NCI-H748 treated with DMSO at 0.1 percent for 48 hours (cell line): ENCODE data around the gene FAM81B.
"Not testable (repeated sequence)": the region's sequence is repeated elsewhere in the genome, so short reads cannot be mapped to it uniquely, and the experiment has no call there.

Experiments
- DNase-seq: peaks from one replicate; lab custom pipeline; 2025; lab: John Stamatoyannopoulos, UW

Gene FAM81B, protein sequence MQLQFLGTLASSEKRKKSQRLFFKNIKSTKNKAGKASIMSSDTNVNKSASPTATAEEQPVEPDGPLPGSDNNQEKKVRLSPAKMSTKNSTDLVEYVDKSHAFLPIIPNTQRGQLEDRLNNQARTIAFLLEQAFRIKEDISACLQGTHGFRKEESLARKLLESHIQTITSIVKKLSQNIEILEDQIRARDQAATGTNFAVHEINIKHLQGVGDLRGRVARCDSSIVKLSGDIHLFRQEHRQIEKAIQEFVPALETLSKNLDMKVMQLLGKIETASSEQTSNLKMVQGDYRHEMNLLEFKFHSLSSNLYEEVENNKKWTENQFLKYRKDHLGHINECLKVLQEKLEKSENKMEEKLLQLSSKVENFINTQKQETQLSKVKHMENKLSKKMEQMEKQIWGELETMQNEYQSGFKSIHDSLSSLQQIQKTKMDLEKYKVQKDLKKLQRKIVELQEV

DNA sequence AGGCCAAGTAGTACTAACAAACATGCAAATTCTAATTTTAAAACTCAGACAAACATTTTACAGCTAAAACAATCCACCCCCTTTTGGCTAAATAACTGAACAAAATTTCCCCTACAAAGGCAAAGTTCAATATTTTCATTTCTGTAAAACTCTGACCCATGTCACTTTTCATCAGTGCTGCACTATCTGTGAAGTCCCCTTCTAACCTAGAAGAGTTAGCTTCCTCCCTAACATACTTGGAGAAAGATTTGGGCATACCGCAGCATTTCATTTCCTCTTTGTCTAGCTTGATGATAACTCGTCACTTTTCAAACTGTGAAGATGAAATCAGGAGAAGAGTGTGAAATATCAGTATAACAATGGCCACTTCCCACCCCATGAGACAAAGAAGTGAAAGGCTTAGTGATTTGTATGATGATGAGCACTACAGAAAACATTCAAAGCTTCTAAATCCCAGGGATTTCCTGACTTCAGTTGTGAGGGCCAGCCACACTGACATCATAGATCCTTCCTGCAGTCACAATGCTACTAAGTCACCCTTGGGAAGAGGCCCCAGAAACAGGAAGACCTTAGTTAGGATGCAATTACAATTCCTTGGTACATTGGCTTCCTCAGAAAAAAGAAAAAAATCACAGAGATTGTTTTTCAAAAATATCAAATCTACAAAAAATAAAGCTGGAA, at the start of gene FAM81B:
Gene FAM81B, plus strand, starts transcription at position 555 of the 681 bp plus-strand sequence. Its CDS starts 24 bp downstream, at position 579.
- no peak for DNase-seq

DNA sequence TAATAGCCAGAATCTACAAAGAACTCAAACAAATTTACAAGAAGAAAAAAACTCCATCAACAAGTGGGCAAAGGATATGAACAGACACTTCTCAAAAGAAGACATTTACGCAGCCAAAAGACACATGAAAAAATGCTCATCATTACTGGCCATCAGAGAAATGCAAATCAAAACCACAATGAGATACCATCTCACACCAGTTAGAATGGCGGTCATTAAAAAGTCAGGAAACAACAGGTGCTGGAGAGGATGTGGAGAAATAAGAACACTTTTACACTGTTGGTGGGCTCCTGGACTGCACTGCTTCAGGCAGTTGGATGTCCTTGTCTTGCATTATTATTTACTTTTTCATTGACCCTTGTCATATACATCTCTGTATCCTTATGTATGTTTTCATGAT, 49.7 kb upstream of the FAM81B start:
- DNase-seq = not testable (repeated sequence)

DNA sequence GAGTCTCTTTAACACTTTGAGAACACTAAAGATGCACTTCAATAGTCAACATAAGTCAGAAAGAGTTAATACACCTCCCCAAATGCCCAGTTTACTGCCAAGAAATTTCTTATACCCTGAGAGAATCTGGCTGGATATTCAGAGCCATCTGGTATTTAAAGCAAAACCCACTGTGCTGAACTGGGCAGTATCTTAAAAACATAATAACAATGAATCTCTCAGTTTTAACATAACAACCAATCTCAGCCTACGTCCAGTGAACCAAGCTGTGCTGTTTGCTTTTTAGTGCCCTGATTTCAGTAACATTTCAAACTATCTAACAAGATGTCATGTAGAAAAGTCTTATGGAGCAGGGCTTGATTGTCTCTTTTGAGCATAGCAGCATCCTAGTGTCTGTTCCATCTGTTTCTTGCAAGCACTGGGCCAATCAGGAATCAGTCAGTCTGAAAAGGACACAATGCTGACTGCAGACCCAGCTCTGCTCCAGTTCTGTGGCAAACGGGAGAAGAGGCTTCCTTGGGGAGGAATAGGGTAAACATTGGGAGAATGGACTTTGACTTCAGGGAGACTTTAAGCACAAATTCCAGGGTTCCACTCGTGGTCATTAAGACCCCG, 43.6 kb upstream of the FAM81B start:
- no peak for DNase-seq

DNA sequence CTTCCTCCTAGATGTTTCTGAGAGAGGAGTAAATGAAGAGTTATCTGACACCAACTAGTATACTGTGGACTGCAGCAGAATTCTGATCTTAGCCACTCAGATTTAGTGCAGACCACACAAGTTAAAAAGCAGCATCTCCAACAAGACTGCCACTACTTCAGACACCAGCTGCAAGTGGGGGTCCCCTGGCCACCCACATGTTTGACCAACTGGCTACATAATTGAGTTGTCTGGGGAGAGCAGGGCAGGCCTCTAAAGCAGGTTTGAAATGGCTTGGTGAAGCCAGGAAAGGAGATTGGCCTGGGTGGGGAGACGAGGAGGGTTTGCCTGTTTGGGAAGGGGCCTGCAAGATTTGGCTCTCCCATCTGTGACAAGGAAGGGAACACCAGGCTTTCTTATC, 40.5 kb upstream of the FAM81B start:
- DNase-seq = no peak

DNA sequence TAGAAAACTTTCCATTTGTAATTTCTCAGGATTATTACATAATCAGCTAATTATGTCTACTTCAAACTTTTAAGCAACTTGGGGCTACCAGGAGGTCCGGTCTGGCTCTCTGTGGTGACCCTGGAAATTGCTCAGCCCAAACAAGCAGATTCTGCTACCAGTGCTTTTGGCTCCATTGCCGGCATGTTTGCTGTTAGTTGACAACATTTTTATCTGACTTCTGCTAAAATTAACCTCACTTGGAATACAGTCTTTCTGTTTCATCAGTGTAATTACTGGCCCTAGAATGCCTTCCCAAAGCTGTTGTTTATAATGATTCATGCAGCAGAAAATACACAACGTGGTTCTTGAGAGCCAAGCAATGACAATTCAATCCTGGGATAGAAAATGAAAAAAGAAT, 38.5 kb upstream of the FAM81B start:
- no peak for DNase-seq

DNA sequence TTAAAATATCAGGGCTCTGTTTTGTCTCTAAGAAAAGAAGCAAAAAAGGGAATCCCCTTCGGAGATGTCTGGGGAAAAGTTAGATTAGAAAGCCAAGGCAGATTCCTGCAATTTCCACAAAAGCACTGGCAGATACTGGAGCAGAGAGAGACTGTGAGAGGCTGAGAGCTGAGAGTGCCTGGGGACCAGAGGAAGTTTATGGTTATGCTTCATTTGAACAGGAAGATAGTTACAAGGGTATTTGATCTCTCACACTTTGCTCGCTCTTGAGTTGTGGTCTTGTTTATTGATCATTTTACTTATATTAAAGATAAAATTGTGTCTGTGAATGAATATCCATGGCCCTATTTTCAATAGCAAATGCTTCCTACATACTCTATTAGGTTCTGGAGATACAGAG, 32.8 kb upstream of the FAM81B start:
- no peak for DNase-seq

DNA sequence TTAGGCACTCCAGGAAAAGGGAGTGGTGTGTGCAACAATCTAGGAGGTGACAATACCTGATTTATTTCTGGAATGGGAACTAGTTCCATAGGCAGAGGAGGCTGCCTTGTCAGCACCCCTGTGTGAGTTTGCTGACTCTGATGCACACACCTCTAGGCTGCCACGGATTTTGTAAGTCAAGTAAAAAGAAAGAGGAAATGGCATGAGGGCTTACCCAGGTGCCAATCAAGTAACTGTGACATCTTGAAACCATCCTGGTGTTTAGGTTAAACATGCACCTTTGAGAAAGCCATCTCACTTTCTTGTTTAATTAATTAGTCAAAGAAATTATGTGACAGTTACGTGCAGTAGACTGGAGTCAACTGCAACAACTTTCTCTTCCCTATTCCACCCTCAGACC, 32.3 kb upstream of the FAM81B start:
- DNase-seq = no peak

DNA sequence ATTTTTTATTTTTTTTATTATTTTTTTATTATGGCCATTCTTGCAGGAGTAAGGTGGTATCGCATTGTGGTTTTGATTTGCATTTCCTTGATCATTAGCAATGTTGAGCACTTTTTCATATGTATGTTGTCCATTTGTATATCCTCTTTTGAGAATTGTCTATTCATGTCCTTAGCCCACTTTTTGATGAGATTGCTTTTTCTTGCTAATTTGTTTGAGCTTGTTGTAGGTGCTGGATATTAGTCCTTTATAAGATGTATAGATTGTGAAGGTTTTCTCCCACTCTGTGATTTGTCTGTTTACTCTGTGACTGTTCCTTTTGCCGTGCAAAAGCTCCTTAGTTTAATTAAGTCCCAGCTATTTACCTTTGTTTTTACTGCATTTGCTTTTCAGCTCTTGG, 30.5 kb upstream of the FAM81B start:
- not testable (repeated sequence) for DNase-seq

DNA sequence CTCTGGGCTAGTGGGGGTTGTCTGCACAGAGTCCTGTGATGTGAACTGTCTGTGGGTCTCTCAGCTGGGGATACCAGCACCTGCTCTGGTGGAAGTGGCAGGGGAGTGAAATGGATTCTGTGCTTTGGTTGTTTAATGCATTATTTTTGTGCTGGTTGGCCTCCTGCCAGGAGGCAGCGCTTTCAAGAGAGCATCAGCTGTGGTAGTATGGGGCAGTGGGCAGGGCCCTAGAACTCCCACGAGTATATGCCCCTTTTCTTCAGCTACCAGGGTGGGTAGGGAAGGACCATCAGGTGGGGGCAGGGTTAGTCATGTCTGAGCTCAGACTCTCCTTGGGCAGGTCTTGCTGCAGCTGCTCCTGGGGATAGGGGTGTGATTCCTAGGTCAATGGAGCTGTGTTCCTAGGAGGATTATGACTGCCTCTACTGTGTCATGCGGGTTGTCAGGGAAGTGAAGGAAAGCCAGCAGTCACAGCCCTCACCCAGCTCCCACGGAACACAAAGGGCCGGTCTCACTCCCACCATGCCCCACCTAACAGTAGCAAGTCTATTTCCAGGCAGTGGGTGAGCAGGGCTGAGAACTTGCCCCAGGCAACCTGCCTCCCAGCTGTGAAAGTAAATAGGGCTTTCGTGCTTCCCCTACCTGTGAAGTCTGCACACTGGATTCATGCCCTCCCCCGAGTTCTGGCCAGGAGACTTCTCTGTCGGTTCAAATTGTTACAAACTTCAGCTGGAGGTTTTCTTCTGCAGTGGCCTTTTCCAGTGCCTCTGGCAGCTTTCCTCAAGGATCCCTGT, 25.7 kb upstream of the FAM81B start:
- no peak for DNase-seq

DNA sequence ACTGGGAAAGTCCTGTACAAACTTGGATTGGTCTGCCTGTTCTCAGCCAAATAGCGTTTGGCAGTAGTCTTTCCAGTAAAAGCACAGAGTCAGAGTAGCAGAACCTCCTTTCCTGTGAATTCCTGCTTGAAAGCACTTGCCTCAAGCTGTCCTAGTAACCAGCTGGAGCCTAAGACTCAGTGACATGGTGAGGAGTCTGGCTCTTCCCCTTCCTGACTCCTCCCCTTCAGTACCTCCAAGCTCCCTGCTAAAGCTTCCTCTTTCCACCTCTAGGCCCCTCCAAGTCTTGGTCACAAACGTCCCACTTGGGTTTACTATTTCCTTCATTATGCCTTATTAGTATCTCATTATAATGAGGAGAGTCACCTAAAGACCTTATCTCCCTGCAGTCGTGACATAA, 21.4 kb upstream of the FAM81B start:
- DNase-seq = no peak

DNA sequence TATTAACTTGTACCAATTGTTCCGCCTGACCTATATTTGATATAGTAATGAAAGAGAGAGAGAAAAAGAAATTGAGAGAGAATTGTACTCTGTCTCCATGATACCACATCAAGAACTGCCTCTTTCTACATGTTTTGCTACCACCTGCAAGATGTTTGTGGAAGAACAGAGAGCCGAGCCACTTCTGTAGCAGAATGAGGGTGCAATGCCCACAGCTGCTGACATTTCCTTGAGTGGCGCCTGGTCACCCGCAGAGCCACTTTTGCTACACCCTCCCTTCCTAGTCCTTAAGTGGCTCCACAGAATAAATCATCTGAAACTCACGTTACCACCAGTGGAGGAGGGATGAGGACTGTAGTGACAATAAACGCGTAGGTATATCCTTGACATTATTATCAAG, 17.1 kb upstream of the FAM81B start:
- no peak for DNase-seq

DNA sequence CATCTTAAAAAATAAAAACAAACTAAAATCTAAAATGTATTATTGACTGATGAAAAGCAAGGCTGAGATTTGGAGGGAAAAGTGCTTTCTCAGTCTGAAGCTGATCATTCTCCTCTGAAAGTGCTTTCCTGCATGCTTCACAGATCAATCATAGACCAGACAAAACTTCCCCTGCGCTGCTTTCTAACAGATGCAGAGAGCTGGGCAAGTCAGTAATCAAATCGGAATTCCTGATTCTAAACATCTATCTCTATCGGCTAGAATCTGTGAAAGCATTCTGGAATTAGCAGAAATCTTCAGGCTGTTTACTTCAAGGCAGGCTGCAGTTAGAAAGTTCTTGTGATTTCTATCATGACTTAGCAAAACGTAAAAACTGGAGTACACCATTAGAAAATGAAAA, 15.6 kb upstream of the FAM81B start:
- no peak for DNase-seq

DNA sequence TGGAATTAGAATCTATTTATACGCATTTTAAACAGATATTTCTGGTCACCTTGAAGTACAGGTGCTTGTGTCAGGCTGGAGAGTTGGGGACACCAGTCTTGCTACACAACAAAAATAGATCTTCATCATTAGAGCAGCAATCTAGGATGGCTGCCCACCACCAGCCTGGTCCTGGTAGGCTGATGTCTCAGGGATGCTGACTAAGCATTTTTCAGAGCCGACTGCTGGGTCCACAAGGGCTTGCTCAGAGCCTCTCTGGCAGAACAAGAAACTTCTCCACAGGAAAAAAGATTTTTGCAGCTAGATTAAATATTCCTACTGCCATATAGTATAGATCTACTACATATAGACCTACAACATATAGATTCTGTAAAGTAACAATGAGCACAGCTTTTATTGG, 12.0 kb upstream of the FAM81B start:
- DNase-seq = no peak

DNA sequence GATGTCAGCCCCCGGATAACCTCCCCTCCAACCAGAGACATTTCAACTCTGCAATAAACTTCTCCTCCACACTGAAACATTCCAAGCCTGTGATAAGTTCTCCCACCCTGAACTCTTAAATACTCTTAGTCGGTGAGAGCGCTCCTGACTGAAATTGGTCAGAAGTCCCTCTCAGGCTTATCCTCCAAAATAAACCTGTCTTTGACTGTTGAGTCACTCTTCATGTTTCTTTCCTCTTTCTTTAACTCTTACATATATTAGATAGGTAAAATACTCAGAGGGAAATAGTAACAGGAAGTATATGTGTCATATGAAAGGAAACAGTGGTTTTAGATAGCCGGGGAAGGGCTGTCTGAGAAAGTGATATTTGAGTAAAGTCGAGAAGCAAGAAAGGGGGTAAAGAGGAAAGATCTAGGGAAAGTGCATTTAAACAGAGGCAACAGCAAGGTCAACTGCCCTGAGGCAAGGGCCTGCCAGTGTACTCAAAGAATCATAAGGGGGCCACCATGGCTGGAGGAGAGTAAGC, 11.0 kb upstream of the FAM81B start:
- no peak for DNase-seq

DNA sequence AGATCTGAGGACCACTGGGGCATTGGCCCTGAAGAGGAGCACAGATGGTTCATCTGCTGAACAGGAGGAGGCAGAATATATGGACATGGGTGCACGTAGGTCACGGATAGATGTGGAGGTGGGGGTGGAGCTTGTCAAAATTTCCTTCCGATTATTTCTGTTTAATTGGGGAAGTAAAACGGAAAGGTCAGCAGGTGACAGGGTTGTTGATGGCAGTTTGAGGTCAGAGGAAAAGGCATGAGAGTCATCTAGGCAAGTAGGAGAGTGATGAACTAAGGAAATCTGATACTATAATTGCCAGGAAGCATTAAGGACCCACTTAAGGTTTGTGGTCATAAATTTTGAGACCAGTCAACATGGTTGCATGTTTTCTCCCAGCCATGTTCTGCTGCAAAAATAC, 8.4 kb upstream of the FAM81B start:
- DNase-seq = peak; percentile 86

DNA sequence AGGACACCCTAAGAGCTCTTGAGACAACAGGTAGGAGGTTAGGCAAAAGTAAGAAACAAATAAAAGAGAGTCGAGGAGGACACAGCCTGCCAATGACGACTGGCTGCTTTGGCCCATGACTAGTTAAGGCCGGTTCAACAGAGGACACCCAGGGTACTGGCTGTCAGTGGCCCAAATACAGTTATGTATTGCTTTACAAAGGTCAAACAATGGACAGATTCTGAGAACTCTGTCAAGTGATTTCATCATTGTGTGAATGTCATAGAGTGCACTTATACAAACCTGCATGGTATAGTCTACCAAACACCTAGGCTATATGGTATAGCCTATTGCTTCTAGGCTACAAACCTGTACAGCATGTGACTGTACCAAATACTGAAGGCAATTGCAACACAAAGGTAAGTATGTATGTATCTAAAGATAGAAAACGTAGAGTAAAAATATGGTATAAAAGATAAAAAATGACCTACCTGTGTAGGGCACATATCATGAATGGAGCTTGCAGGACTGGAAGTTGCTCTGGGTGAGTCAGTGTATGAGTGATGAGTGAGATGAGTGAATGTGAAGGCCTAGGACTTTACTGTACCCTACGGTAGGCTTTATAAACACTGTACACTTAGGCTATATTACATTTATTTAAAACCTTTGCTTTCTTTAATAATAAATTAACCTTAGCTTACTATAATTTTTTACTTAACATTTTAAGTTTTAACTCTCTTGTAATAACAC, 6.5 kb upstream of the FAM81B start:
- no peak for DNase-seq

DNA sequence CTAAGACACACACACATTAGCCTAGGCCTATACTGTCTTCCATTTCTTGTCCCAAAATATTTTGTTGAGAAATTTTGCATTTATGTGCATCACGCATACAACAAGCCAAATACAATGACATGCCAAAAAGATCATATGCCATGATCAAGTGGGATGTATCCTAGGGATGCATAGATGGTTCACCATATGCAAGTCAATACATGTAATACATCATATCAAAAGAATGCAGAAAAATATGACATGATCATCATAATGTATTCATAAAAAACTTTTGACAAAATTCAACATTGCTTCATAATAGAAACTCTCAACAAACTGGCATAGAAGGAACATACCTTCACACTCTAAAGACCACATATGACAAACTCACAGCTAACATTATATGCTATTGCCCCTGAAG, 5.8 kb upstream of the FAM81B start:
- no peak for DNase-seq

DNA sequence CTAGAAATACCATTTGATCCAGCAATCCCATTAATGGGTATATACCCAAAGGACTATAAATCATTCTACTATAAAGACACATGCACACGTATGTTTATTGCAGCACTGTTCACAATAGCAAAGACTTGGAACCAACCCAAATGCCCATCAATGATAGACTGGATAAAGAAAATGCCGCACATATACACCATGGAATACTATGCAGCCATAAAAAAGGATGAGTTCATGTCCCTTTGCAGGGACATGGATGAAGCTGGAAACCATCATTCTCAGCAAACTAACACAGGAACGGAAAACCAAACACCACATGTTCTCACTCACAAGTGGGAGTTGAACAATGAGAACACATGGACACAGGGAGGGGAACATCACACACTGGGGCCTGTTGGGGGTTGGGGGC, 799 bp downstream of the FAM81B start:
- not testable (repeated sequence) for DNase-seq

DNA sequence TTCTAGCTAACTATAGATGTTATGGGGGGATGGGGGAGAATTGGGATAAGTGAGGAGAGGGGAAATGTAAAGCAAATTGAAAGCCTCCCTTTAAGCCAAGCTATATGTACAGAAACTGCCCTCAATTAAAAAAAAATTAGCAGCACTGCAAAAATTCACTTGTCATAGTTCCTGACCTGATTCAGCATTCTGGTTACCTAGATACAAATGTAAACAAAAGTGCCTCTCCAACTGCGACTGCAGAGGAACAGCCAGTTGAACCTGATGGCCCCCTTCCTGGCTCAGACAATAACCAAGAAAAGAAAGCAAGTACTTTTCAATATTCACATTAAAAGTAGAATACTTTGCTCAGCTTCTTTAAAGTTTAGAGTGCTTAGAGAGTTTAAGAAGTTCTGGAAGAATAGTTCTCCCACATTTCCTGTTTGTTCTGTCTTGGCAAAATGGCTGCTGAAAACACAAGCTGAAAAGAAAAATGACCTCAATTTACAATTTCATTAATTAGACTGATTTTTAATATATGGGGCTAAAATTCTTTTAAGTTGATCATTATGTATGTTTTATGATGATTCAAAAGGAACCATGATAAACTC, 1.5 kb downstream of the FAM81B start:
- DNase-seq = peak; percentile 43

DNA sequence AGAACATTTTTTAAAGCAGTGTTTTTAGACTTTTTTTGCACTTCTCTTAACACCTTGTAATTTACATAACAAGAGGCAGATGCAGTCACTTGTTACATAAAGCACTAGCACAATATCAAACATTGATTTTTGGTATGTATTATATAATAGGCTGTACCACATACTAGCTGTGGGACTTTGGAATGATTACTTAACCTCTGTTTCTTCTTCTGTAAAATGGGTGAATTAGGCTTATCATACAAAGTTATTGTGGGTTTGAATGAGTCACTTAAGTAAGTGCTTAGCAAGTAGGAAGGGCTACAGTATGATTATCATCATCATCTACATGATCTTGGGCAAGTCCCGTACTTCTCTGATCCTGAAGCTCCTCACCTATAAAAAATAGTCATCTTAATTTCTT, 2.1 kb downstream of the FAM81B start:
- DNase-seq = no peak

DNA sequence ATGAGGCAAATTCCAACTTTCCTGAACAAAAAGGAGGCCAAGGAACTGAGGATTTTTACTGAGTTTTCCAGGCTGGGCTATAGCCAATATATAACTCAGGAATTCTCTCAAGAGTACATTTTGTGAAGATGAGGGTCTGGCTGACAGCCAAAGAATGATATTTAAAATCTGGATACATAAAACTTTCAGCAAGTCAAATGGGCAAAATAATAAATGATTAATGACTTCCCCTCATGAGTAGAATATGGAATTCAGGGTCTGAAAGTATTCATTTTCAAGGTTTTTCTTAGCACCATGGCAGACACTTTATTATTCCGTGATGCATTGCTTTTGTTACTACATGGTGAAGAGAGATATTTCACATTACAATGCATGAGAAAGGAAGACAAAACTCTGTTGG, 7.8 kb downstream of the FAM81B start:
- DNase-seq = no peak
